HG02870 (cell line): ENCODE results near the gene MAGEB16.

Experiments used
- ATAC-seq: cut with Tn5 transposase; IDR thresholded peaks from one replicate; pipeline ENCODE4 v1.9.1; 2021; ENCODE audit warnings: mild to moderate bottlenecking, moderate library complexity; ENCODE audit not compliant: unreplicated experiment

The MAGEB16 gene

DNA sequence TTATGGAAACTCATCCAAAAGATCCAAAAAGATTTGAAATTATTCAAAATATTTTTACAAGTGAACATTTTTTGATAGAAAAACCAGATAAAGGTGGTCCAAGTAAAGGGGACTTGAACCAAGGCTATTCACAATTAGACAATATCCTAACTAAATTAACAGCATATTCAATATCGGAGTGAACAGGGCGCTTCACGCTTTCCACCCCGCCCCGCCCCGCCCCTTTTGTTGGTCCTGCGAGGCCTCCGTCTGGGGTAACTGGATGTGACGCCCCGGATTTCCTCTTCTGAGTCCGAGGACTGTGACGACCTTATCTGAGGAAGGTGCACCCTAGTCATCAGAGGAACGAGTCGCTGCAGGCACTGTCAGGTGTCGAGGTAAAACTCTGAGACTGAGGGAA lies at the start of gene MAGEB16:
Gene MAGEB16, plus strand, starts transcription at position 301 of the 400 bp plus-strand sequence. CDS start 3,855 bp downstream, outside the sequence.
- ATAC-seq, result no peak

DNA sequence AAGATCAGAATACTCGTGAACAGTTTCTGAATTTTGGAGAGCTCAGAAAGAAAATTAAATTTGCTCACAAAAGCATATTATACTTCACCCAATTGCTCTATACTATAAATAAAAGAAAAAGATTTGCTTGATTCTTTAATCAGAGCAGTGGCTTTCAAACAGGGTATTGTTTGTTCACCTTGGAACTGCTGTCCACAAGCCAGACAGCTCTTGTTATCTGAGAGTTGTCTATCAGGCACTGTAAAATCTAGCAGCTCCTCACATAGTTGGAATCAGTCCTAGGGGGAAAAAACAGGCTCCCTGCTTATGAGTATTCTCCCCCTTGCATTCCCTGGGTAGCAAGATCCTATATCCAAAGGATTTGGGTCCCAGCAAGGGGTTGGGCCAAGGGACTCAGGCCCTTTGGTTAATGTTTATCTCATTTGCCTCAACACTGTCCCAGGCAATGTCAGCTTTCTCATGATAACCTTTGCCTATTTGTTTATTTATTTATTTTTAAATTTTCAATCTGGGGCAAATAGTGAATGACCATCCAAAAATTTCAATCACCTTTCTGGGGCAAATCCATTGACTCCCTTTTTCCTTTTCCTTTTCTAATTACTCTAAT lies 24.1 kb upstream of the MAGEB16 start:
- ATAC-seq, result no peak

DNA sequence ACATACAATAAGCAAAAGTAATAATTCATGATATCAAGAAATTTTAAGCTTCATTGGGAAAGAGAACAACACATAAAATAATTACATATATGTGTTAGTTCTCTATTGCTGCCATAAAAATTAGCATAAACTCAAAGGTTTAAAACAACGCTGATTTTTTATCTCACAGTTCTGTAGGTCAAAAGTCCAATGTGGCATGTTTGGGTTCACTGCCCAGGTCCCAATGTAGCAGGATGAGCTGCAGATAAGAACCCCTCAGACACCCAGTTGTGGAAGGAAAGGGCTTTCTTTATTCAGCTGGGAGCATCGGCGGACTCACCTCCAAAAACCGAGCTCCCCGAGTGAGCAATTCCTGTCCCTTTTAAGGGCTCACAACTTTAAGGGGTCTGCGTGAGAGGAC lies 13.1 kb upstream of the MAGEB16 start:
- ATAC-seq, result no peak

DNA sequence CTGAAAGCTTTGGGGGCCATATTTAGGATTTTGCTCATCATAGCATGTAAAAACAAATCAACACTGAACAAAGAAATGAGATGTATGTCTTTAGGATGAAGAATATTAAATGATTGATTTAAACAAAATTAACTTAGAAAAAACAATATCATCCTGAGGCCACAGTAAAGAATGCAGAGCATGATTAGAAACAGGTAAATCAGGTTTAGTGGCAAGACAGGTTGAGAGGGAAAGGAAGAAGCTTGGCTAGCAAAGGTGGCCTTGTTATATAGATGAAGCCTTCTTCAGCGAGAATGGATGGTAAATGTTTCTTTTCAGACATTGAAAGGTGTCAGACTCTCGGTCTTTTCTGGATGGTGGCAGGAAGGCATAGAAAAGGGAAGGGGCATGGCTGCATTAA lies 11.9 kb upstream of the MAGEB16 start:
- ATAC-seq, result no peak

DNA sequence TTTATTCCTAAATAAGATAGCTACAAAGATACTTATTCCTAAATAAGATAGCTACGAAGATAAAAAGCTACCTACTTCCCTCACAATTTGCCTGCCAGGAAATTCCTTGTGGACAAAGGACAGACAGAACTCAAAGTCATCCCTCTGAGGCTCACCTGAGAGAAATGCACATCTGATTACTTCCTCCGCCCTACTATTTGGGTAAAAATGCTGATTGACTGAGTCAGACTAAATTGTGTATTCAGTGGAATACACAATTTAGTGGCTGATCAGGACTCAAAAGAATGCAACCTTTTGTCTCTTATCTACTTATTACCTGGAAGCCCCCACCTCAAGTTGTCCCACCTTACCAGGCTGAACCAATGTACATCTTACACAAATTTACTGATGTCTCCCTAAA lies 10.3 kb upstream of the MAGEB16 start:
- ATAC-seq, result no peak

DNA sequence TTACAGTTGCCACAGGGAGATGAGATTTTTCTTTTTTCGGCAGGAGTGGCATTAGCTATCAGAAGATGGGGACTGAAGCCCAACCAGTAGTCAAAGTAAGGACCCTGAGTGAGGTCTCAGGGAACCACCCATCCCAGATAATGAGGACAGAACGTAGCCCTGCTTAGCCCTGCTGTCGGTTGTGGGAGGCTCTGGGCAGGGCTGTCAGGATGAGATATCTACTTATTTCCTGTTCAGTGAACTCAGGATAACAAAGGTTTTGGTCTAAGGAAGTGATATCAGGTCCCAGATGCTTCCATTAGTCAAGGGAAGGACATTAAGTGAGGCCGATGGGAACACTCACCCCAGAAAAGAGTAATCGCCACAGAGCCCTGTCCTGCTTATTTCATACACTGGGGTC lies 2.3 kb downstream of the MAGEB16 start:
- ATAC-seq, result no peak

DNA sequence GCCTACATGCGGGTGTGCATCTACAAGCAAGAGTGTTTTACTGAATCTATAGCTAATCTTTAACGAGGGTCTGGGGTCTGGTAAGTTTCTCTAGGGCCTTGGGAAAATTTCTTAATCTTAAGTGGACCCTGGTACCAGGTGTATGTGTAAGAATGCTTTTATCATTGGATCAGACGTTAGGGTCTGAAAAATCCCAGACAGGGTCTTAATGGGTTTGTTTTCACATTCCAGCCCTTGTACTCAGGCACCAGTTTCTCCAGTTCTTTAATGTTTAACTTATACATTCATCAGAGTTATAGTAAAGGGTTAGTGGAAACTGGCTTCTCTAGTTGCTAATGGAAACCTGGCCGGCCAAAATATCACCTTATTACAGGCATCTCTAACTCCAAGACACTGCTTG lies 11.6 kb downstream of the MAGEB16 start:
- ATAC-seq, result no peak

DNA sequence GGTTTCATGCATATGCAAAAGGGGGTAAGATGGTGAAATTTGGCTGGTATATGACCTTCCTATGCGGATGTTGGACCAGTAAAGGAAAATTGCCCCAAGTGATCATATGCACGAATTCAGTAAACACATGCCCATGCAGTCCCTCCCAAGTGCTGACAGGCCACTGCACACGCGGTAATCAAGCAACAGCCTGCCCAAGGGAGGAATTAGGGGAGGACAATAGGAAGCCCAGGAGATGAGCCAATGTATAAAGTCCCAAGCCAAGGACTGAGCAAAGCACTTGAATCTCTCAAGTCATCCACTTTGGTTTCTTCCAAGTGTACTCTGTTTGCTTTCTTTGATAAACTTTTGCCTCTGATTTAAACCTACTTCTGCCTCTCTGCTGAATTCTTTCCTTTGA lies 21.1 kb downstream of the MAGEB16 start:
- no peak for ATAC-seq

DNA sequence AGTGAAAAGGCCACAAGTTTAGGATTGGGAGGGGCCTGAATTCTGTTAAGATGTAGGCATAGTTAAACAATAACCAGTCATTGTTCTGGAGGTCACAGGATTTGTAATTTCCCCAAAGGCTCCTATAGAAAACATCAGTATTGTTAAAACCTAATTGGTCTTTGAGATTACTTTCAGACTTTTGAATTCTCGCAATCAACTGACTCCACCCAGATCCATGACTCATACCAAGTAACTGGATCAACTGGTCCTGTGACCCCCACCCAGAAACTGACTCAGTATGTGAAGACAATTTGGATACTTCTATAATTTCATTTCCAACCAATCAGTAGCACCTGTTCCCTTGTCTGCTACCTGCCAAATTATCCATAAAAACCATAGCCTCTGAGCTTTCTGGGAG lies 28.4 kb downstream of the MAGEB16 start:
- no peak for ATAC-seq

DNA sequence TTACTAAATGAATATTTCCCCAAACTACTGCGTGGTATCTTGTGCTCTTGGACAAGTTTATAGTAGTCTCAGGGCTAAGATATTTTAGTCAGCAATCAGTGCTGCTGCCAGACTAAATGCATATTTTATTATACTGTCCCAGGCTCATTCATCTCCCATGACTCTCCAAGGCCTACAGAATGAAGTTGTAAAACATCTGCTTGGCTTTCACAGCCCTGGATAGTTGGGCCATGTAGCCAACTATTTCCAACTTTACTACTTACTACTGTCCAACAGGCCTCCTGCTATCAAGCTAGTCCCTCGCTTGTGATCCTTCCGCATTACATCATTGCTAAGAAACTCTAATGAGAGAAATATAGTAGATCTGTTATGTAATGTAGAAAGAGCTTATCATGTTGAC lies 31.4 kb downstream of the MAGEB16 start:
- ATAC-seq, result no peak

DNA sequence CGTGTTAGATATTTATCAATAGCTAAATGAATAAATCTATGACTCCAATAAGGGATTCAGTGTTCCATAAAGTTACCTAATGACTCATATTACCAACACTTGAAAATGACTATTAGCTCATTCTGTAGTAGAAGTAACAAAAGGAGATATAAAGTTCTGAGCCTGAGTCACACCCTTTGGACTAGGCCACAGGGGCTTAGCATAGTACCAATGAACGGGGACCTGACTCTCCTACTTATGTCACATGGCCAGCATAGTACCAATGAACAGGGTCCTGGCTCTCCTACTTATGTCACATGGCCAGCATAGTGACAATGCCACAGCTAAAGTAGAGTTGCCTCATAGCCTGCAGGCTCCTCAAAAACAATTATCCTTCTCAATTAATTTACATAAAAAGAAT lies 43.7 kb downstream of the MAGEB16 start:
- no peak for ATAC-seq

DNA sequence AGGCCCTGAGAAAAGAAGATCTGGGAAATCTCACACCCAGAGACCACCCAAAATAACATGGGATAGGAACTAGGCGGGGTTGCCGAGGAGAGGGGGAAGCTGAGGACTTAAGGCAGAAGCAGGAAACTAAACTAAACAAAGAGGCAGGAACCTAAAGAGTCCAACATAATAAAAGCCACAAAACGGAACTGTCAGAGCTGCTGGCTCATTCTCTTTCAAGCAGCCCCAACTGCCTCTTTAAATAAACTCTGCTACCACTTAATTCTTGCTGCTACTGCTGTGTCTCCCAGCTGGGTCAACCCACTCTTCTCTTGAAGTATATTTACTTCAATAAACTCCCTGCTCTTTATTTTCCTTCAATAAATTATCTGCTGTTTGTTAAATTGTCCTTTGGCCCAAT lies 44.5 kb downstream of the MAGEB16 start:
- no peak for ATAC-seq

DNA sequence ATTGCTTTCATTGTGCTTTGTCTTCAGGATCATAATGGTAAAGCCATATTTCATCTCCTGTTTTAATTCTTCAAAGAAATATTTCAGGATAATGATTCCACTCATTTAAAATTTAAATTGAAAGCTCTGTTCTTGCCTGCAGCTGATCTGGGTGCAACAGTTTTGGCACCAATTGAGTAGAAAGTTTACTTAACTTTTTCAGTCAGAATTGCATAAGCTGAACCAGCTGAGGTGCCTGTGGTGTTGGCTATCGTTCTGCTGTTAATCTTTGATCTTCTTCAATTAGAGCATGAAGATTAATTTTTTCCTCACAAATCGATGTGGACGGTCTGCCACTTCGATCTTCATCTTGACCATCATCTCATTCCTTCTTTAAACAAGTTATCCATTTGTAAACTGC lies 49.6 kb downstream of the MAGEB16 start:
- no peak for ATAC-seq
